ENCODE results near the gene HELZ. TPM values are rescaled to one million over a fixed set of nuclear protein-coding genes. Genes with fewer than 3 reads are reported as not detected.

HELZ gene
- total and polyA plus RNA-seq, 2 experiments from 2014 or later = 27.6 to 31.7 TPM

GRCh38 chr17:67164302-67164701 is 80.7 kb downstream of the HELZ start:
- Histone ChIP-seq H3K4me3 (no peak overlapping the region), H3K27ac (peak overlapping the region; percentile 20), H3K4me1 (ENCODE audit: low read depth) (no peaks in the 10 kb centered on the region), H3K27me3 (no peaks in the 10 kb centered on the region), H3K9me3 (ENCODE audit: low read depth) (no peaks in the 10 kb centered on the region), H3K36me3 (peaks cover 40% of the 10 kb centered on the region)
- DNase-seq (ENCODE audit: low read depth in 1 of 2, low spot score in 1 of 2) = peak in 1 of 2 donors; percentile 27
- no peak for TF ChIP-seq CTCF (IDR thresholded peaks at IDR 0.05; ENCODE audit: low read depth, low read length)

GRCh38 chr17:67162771-67163170 is 82.2 kb downstream of the HELZ start:
- Histone ChIP-seq H3K36me3 (peaks cover 41% of the 10 kb centered on the region), H3K27me3 (no peaks in the 10 kb centered on the region)

GRCh38 chr17:67161573-67161972 is 83.4 kb downstream of the HELZ start:
- peaks cover 36% of the 10 kb centered on the region for H3K36me3 ChIP-seq

More at GRCh38 chr17:67162771-67163170, 82.2 kb downstream of the HELZ start:
- no peak for TF ChIP-seq CTCF (IDR thresholded peaks at IDR 0.05; ENCODE audit: low read depth, low read length)
- Histone ChIP-seq H3K9me3 (ENCODE audit: low read depth) (no peaks in the 10 kb centered on the region), H3K4me3 (no peak overlapping the region), H3K4me1 (ENCODE audit: low read depth) (no peaks in the 10 kb centered on the region), H3K27ac (no peak overlapping the region)
- DNase-seq (ENCODE audit: low read depth in 1 of 2, low spot score in 1 of 2) = no peak

GRCh38 chr17:67160791-67161190 is 84.2 kb downstream of the HELZ start:
- DNase-seq (ENCODE audit: low read depth in 1 of 2, low spot score in 1 of 2) = no peak
- no peaks in the 10 kb centered on the region for H3K4me1 ChIP-seq (ENCODE audit: low read depth)
- H3K27ac ChIP-seq = no peak overlapping the region
- H3K27me3 ChIP-seq = no peaks in the 10 kb centered on the region
- H3K36me3 ChIP-seq = peaks cover 31% of the 10 kb centered on the region
- no peak for TF ChIP-seq CTCF (IDR thresholded peaks at IDR 0.05; ENCODE audit: low read depth, low read length)
- H3K4me3 ChIP-seq = no peak overlapping the region
- H3K9me3 ChIP-seq (ENCODE audit: low read depth) = no peaks in the 10 kb centered on the region

More at GRCh38 chr17:67161573-67161972, 83.4 kb downstream of the HELZ start:
- no peaks in the 10 kb centered on the region for H3K9me3 ChIP-seq (ENCODE audit: low read depth)
- no peaks in the 10 kb centered on the region for H3K27me3 ChIP-seq
- H3K4me1 ChIP-seq (ENCODE audit: low read depth) = no peaks in the 10 kb centered on the region
- DNase-seq (ENCODE audit: low read depth in 1 of 2, low spot score in 1 of 2) = no peak
- H3K4me3 ChIP-seq = no peak overlapping the region
- no peak overlapping the region for H3K27ac ChIP-seq
- no peak for TF ChIP-seq CTCF (IDR thresholded peaks at IDR 0.05; ENCODE audit: low read depth, low read length)

- H3K27ac ChIP-seq = no peak overlapping the region
- peaks cover 23% of the 10 kb centered on the region for H3K36me3 ChIP-seq
- H3K4me1 ChIP-seq (ENCODE audit: low read depth) = no peaks in the 10 kb centered on the region
- TF ChIP-seq CTCF (IDR thresholded peaks at IDR 0.05; ENCODE audit: low read depth, low read length) = peak; percentile 32
- no peaks in the 10 kb centered on the region for H3K9me3 ChIP-seq (ENCODE audit: low read depth)
- peak in 1 of 2 donors; percentile 58 for DNase-seq (ENCODE audit: low read depth in 1 of 2, low spot score in 1 of 2)
- no peak overlapping the region for H3K4me3 ChIP-seq
- no peaks in the 10 kb centered on the region for H3K27me3 ChIP-seq
Measured at GRCh38 chr17:67157732-67158639, 87.0 kb downstream of the HELZ start.
